SK-N-SH (cell line): ENCODE results near the gene ATP7B. TPM values are rescaled to one million over a fixed set of nuclear protein-coding genes. Genes with fewer than 3 reads are reported as not detected.

Source experiments
- CTCF ChIA-PET: fragments of 300-600, 350-600 bp; formaldehyde crosslinking; extraction: SDS; loops from one replicate; lab custom pipeline; 2021; lab: Yijun Ruan, JAX
- POLR2A ChIA-PET: fragments of 350-600 bp; sonication (Branson Sonifier 250); formaldehyde crosslinking; extraction: SDS; loops from one replicate; lab custom pipeline; 2020; ENCODE audit warnings: antibody characterized with exemption, inconsistent platforms; lab: Yijun Ruan, JAX
- DNase-seq: peaks from one replicate; pipeline ENCODE4 v3.0.0; 2012
- H2AFZ ChIP-seq: fragments of 200-600 bp; sonication (generic); 2 replicates; pipeline ENCODE4 v1.8.1; 2016; ENCODE audit warnings: antibody characterized with exemption, mild to moderate bottlenecking, low read depth
- H3F3A ChIP-seq: fragments of 200-600 bp; sonication (generic); replicated peaks from 2 replicates; pipeline ENCODE3; 2016; ENCODE audit warnings: antibody characterized with exemption, mild to moderate bottlenecking; ENCODE audit not compliant: insufficient read depth
- H3K27ac ChIP-seq, 2 experiments: fragments of 200-500 bp in 1 of 2; fragments of 200-600 bp in 1 of 2; sonication (Bioruptor generic) in 1 of 2; sonication (generic), shearing (Covaris generic) in 1 of 2; 2 replicates each; pipeline versions ENCODE4 v1.5.1 to v1.6.1; 2014 to 2016; ENCODE audit warnings: low read depth in 2 of 2, inconsistent platforms in 1 of 2, low read length in 1 of 2, mild to moderate bottlenecking in 1 of 2, mixed read lengths in 1 of 2
- H3K27me3 ChIP-seq: fragments of 200-600 bp; sonication (generic), shearing (Covaris generic); 2 replicates; pipeline ENCODE4 v1.6.1; 2016; ENCODE audit warnings: mixed run types; ENCODE audit not compliant: insufficient read depth
- H3K36me3 ChIP-seq, 2 experiments: fragments of 200-500 bp in 1 of 2; fragments of 200-600 bp in 1 of 2; sonication (Bioruptor generic) in 1 of 2; sonication (generic) in 1 of 2; replicated peaks in 1 of 2; 2 replicates each; pipeline versions ENCODE3 to v1.5.1; 2014 to 2016; ENCODE audit warnings: low read length in 1 of 2, mild to moderate bottlenecking in 1 of 2; ENCODE audit not compliant: insufficient read depth in 2 of 2, control insufficient read depth in 1 of 2
- H3K4me1 ChIP-seq, 2 experiments: fragments of 200-500 bp in 1 of 2; fragments of 200-600 bp in 1 of 2; sonication (Bioruptor generic) in 1 of 2; sonication (generic), shearing (Covaris generic) in 1 of 2; 2 replicates each; pipeline versions ENCODE4 v1.5.1 to v1.6.1; 2014 to 2016; ENCODE audit warnings: low read depth in 1 of 2, low read length in 1 of 2, mixed run types in 1 of 2; ENCODE audit not compliant: insufficient read depth in 2 of 2, control insufficient read depth in 1 of 2
- H3K4me2 ChIP-seq: fragments of 200-600 bp; sonication (generic), shearing (Covaris generic); 2 replicates; pipeline ENCODE4 v1.6.1; 2017; ENCODE audit warnings: mixed run types
- H3K4me3 ChIP-seq, 2 experiments: fragments of 200-500 bp in 1 of 2; fragments of 200-600 bp in 1 of 2; sonication (Bioruptor generic) in 1 of 2; sonication (generic), shearing (Covaris generic) in 1 of 2; 2 replicates each; pipeline versions ENCODE4 v1.5.1 to v1.8.1; 2014 to 2016; ENCODE audit warnings: low read depth in 2 of 2, inconsistent platforms in 1 of 2, low read length in 1 of 2, mild to moderate bottlenecking in 1 of 2, mixed read lengths in 1 of 2, moderate library complexity in 1 of 2
- H3K79me2 ChIP-seq: fragments of 200-600 bp; sonication (generic); 2 replicates; pipeline ENCODE4 v1.8.1; 2017; ENCODE audit warnings: mild to moderate bottlenecking; ENCODE audit not compliant: insufficient read depth
- H3K9ac ChIP-seq: fragments of 200-600 bp; sonication (generic); 2 replicates; pipeline ENCODE4 v1.6.1; 2017; ENCODE audit warnings: mixed run types
- H3K9me2 ChIP-seq: fragments of 200-600 bp; sonication (generic); 2 replicates; pipeline ENCODE4 v1.6.1; 2017; ENCODE audit warnings: mixed run types
- H3K9me3 ChIP-seq: fragments of 200-600 bp; sonication (generic); 2 replicates; pipeline ENCODE4 v1.6.1; 2017; ENCODE audit warnings: mixed run types, mild to moderate bottlenecking, moderate library complexity
- H4K20me1 ChIP-seq: fragments of 200-600 bp; sonication (generic); 2 replicates; pipeline ENCODE4 v1.6.1; 2017; ENCODE audit warnings: mild to moderate bottlenecking, mixed run types; ENCODE audit not compliant: insufficient read depth
- CHD2 ChIP-seq: fragments of 150-350 bp; IDR thresholded peaks from 2 replicates; pipeline ENCODE4 v1.6.1; 2018; ENCODE audit warnings: low read length; ENCODE audit not compliant: partially characterized antibody
- FOXM1 ChIP-seq: IDR thresholded peaks from 2 replicates; pipeline ENCODE4 v1.4.0; 2012; ENCODE audit warnings: low read depth, mild to moderate bottlenecking
- GABPA ChIP-seq: IDR thresholded peaks from 2 replicates; pipeline ENCODE4 v1.4.0; 2012; ENCODE audit warnings: low read depth, mild to moderate bottlenecking
- GATA2 ChIP-seq: sonication (generic); formaldehyde crosslinking; IDR thresholded peaks from 2 replicates; pipeline ENCODE4 v1.5.0; 2020; ENCODE audit warnings: mild to moderate bottlenecking, missing genetic modification reagents
- IRF3 ChIP-seq: fragments of 150-350 bp; IDR thresholded peaks from 2 replicates; pipeline ENCODE4 v1.6.1; 2016; ENCODE audit warnings: mild to moderate bottlenecking, low read depth, low read length
- JUND ChIP-seq: IDR thresholded peaks from 2 replicates; pipeline ENCODE4 v1.4.0; 2012
- MEF2A ChIP-seq: IDR thresholded peaks from 2 replicates; pipeline ENCODE4 v1.4.0; 2012; ENCODE audit warnings: low read depth, borderline replicate concordance
- NRF1 ChIP-seq: IDR thresholded peaks from 2 replicates; pipeline ENCODE4 v1.6.1; 2012; ENCODE audit warnings: low read depth, mild to moderate bottlenecking, low read length
- POLR2AphosphoS5 ChIP-seq: IDR thresholded peaks from 2 replicates; pipeline ENCODE4 v1.6.1; 2012; ENCODE audit warnings: low read depth, low read length
- RAD21 ChIP-seq: IDR thresholded peaks from 2 replicates; pipeline ENCODE4 v1.6.1; 2012; ENCODE audit warnings: mild to moderate bottlenecking, low read length
- RCOR1 ChIP-seq: fragments of 150-350 bp; IDR thresholded peaks from 2 replicates; pipeline ENCODE4 v1.6.1; 2017; ENCODE audit warnings: antibody characterized with exemption, low read length
- RFX5 ChIP-seq: IDR thresholded peaks from 2 replicates; pipeline ENCODE4 v1.6.1; 2012; ENCODE audit warnings: mild to moderate bottlenecking, improper control_type of control experiment, low read length
- TAF1 ChIP-seq: IDR thresholded peaks from 2 replicates; pipeline ENCODE4 v1.6.1; 2012; ENCODE audit warnings: low read depth, mild to moderate bottlenecking, low read length, moderate library complexity, borderline replicate concordance
- TCF12 ChIP-seq: IDR thresholded peaks from 2 replicates; pipeline ENCODE4 v1.4.0; 2012
- USF2 ChIP-seq: fragments of 150-350 bp; IDR thresholded peaks from 2 replicates; pipeline ENCODE4 v1.6.1; 2017; ENCODE audit warnings: antibody characterized with exemption, low read length, low read depth, borderline replicate concordance
- YY1 ChIP-seq: IDR thresholded peaks from 2 replicates; pipeline ENCODE4 v1.4.0; 2012; ENCODE audit warnings: low read depth, mild to moderate bottlenecking
- WGBS: methylation state at CpG from one replicate; pipeline ENCODE4 v1.1.6; 2017; ENCODE audit warnings: low lambda C conversion rate; 5-methylcytosine and 5-hydroxymethylcytosine counted together
- polyA plus RNA-seq, 3 experiments: library from polyadenylated mRNA; depleted of rRNA; stranded (reverse); fragments of >200 nt; gene quantifications; 2 replicates each; pipeline ENCODE4 v1.2.3, GENCODE V29; 2012
- TF ChIP-seq, protein P1 (sequence below): IDR thresholded peaks from 2 replicates; pipeline ENCODE4; 2012
- TF ChIP-seq, protein P2 (sequence below): fragments of 200-600 bp; sonication (generic); IDR thresholded peaks from 2 replicates; pipeline ENCODE4 v1.6.1; 2017; ENCODE audit warnings: antibody characterized with exemption, mild to moderate bottlenecking, moderate library complexity

The ATP7B gene
- polyA plus RNA-seq, 1 of the 3 experiments (the other 2 are of a cell fraction), result 4.4 TPM

GRCh38 chr13:52003541-52003940, 7.7 kb downstream of the ATP7B start:
- no peaks in the 10 kb centered on the region for H3K9me3 ChIP-seq
- H3K4me2 ChIP-seq, result no peak overlapping the region
- no peak overlapping the region for H3K4me3 ChIP-seq
- WGBS, result 84% methylated on average over 4 of the region's 4 CpGs
- H3K27ac ChIP-seq, result no peak overlapping the region
- no peaks in the 10 kb centered on the region; a peak in 1 of 4 replicates for H3K4me1 ChIP-seq
- H3K9me2 ChIP-seq, result no peaks in the 10 kb centered on the region
- CTCF ChIA-PET, result interaction anchor here (1.1 to 1.4 kb wide), 3 partner anchors 8 to 125 kb away, joined by 3 to 4 read pairs (median 3); partner anchors contain the start of genes ALG11 and ATP7B
- no peaks in the 10 kb centered on the region for H3K79me2 ChIP-seq
- H4K20me1 ChIP-seq, result no peaks in the 10 kb centered on the region
- H3K9ac ChIP-seq, result no peak overlapping the region
- DNase-seq, result no peak
- H3K36me3 ChIP-seq, result no peaks in the 10 kb centered on the region
- TF ChIP-seq GABPA, result no peak
- no peak for TF ChIP-seq IRF3
- TF ChIP-seq GATA2 (CRISPR knock-in tag), result no peak
- no peak for TF ChIP-seq POLR2AphosphoS5
- TF ChIP-seq NRF1, result no peak
- no peak for TF ChIP-seq JUND
- no peak for TF ChIP-seq FOXM1
- no peak for TF ChIP-seq RAD21
- TF ChIP-seq MEF2A, result no peak
- TF ChIP-seq TAF1, result no peak
- TF ChIP-seq TCF12, result no peak
- no peak for TF ChIP-seq RCOR1
- TF ChIP-seq USF2, result no peak
- TF ChIP-seq, protein P1, sequence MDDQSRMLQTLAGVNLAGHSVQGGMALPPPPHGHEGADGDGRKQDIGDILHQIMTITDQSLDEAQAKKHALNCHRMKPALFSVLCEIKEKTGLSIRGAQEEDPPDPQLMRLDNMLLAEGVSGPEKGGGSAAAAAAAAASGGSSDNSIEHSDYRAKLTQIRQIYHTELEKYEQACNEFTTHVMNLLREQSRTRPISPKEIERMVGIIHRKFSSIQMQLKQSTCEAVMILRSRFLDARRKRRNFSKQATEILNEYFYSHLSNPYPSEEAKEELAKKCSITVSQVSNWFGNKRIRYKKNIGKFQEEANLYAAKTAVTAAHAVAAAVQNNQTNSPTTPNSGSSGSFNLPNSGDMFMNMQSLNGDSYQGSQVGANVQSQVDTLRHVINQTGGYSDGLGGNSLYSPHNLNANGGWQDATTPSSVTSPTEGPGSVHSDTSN, result no peak
- no peak for TF ChIP-seq CHD2
- TF ChIP-seq, protein P2, sequence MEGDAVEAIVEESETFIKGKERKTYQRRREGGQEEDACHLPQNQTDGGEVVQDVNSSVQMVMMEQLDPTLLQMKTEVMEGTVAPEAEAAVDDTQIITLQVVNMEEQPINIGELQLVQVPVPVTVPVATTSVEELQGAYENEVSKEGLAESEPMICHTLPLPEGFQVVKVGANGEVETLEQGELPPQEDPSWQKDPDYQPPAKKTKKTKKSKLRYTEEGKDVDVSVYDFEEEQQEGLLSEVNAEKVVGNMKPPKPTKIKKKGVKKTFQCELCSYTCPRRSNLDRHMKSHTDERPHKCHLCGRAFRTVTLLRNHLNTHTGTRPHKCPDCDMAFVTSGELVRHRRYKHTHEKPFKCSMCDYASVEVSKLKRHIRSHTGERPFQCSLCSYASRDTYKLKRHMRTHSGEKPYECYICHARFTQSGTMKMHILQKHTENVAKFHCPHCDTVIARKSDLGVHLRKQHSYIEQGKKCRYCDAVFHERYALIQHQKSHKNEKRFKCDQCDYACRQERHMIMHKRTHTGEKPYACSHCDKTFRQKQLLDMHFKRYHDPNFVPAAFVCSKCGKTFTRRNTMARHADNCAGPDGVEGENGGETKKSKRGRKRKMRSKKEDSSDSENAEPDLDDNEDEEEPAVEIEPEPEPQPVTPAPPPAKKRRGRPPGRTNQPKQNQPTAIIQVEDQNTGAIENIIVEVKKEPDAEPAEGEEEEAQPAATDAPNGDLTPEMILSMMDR, result no peak
- TF ChIP-seq YY1, result no peak
- TF ChIP-seq RFX5, result no peak
- no peaks in the 10 kb centered on the region for H3K27me3 ChIP-seq
- no peaks in the 10 kb centered on the region for H3F3A ChIP-seq
- POLR2A ChIA-PET, result interaction anchor here (0.6 kb wide), 1 partner anchor 201 kb away, joined by 6 read pairs; no protein-coding TSS in a partner anchor
- H2AFZ ChIP-seq, result no peak overlapping the region
